HG02884 (cell line): ENCODE data around the gene FAR1.

Experiments
- ATAC-seq: cut with Tn5 transposase; IDR thresholded peaks from one replicate; pipeline ENCODE4 v1.9.1; 2021; ENCODE audit warnings: mild to moderate bottlenecking, moderate library complexity; ENCODE audit not compliant: unreplicated experiment

FAR1 gene

GRCh38 chr11:13775471-13775870, 107.0 kb downstream of the FAR1 start:
- no peak for ATAC-seq

DNA sequence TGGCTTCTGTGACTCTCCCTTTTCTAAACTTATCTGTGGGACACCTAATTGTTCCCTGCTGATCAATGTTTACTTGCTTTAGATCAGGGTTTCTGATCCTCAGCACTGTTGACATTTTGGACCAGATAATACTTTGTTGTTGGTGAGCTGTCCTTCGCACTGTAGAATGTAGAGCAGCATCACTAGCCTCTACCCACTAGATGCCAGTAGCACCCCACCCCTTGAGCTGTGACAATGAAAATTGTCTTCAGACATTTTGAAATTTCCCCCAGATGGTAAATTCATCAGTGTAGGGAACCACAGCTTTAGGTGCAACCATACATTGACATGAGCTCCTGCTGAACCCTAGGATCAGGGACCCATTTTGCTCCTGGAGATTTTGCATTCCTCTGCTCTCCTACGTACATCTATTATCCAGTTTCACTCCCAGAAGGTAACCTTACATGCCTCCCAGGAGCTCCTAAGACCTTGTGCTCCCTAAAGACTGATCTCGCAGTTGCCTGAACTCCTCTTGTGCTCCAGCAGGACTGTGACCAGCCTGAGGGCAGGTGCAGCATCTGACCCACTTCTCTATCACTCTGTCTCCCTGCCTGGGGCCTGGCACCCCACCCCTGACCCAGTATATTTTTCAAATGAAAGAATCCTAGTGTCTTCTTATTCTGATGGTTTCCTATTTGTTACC, 107.8 kb downstream of the FAR1 start:
- no peak for ATAC-seq

GRCh38 chr11:13777341-13777985, 109.0 kb downstream of the FAR1 start:
- ATAC-seq = no peak

GRCh38 chr11:13778345-13778744, 109.9 kb downstream of the FAR1 start:
- ATAC-seq = no peak

DNA sequence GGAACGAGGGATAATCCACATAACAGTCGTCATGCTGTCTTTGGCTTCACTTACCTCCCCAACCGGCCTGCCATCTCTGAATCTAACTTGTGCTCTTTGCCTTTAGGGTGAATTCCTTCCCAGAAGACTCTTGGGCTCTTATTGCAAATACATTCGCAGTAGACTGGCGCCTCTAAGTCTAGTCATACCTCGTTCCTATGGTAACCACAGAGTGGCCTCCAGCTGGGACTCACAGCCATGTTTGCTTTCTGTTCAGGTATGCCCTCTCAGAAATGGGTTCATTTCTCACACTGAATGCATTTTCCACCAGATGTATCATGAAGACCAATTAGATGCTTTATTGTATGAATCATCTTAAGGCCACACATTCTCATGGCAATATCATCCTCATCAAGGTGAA, 112.7 kb downstream of the FAR1 start:
- ATAC-seq = no peak
